ENCODE measurements around the gene LIG3. TPM values are rescaled to one million over a fixed set of nuclear protein-coding genes. Genes with fewer than 3 reads are reported as not detected.
"Not testable (repeated sequence)": the region's sequence is repeated elsewhere in the genome, so short reads cannot be mapped to it uniquely, and the experiment has no call there.

The LIG3 gene
- total RNA-seq: 20.5 TPM
- long read RNA-seq, full-length matches to known transcripts: 8 of 15 reads
- long read RNA-seq, partial matches to known transcripts: 4 of 15 reads
- long read RNA-seq, other reads (novel, unspliced or antisense): 3 of 15 reads

- peak; percentile 92 for ATAC-seq
- peak; percentile 96 for DNase-seq (ENCODE audit: missing footprints)
- intact Hi-C loops (cut with DNase I): loop anchor here (1.0 to 5.0 kb wide), 2 partner anchors 19 to 107 kb away; partner anchors contain the start of genes CCT6B and ZNF830
Observed at GRCh38 chr17:34980353-34980680, at the start of gene LIG3. LIG3 (plus strand) TSS chr17:34980512; CDS start chr17:34983006, 2,494 bp downstream.

- ATAC-seq; intact Hi-C loops (cut with DNase I); DNase-seq (ENCODE audit: missing footprints): not testable (repeated sequence)
Observed at GRCh38 chr17:34950780-34951179, 29.5 kb upstream of the LIG3 start.

DNA sequence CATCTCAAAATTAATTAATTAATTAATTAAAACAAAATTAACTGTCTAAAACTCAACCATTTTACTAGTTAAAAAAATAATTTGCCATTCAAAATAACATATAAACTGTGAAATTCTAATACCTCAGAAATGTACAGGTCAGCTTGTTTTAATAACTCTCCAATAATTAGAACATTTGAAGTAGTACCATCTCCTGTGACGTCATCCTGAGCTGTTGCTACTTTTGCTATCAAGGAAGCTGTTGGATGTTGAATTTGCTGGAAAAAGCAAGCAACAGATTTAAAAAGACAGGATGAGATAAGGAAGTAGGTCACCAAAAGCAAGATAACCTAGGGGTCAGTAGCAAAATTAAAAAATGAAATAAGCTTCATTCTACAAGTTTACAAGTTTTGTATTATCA is 21.9 kb upstream of the LIG3 start:
- ATAC-seq (no peak), DNase-seq (ENCODE audit: missing footprints) (no peak)
- intact Hi-C loops (cut with DNase I): no loop called here

- intact Hi-C loops (cut with DNase I): loop anchor here (1.0 kb wide), 2 partner anchors 19 to 128 kb away; partner anchors contain the start of gene LIG3
- ATAC-seq (peak; percentile 95), DNase-seq (ENCODE audit: missing footprints) (peak; percentile 93)
Observed at GRCh38 chr17:34961093-34961911, 19.0 kb upstream of the LIG3 start, which contains the start of the genes CCT6B and ZNF830. CCT6B (minus strand) TSS chr17:34961460; CDS start chr17:34961393, 67 bp downstream. ZNF830 (plus strand) TSS chr17:34961540; CDS start chr17:34961567, 27 bp downstream.

- ATAC-seq (no peak), DNase-seq (ENCODE audit: missing footprints) (no peak)
- intact Hi-C loops (cut with DNase I): loop anchor here (10.0 kb wide), 1 partner anchor 611 kb away; the partner anchor contains the start of gene AP2B1
Observed at GRCh38 chr17:34974179-34974578, 6.1 kb upstream of the LIG3 start.

- intact Hi-C loops (cut with DNase I): loop anchor here (10.0 kb wide), 1 partner anchor 610 kb away; the partner anchor contains the start of gene AP2B1
- ATAC-seq: no peak
Observed at GRCh38 chr17:34974794-34975785, 5.2 kb upstream of the LIG3 start.

GRCh38 chr17:34979153-34979552 is 1.2 kb upstream of the LIG3 start:
- ATAC-seq: no peak
- no peak for DNase-seq (ENCODE audit: missing footprints)
- intact Hi-C loops (cut with DNase I): loop anchor here (10.0 kb wide), 1 partner anchor 606 kb away; the partner anchor contains the start of gene AP2B1

More at GRCh38 chr17:34974794-34975785, 5.2 kb upstream of the LIG3 start:
- DNase-seq (ENCODE audit: missing footprints): no peak

- no peak for ATAC-seq
- no peak for DNase-seq (ENCODE audit: missing footprints)
- intact Hi-C loops (cut with DNase I): loop anchor here (1.0 to 10.0 kb wide), 3 partner anchors 18 to 605 kb away; partner anchors contain the start of genes AP2B1, CCT6B and ZNF830
Observed at GRCh38 chr17:34979650-34980352, 511 bp upstream of the LIG3 start.

- intact Hi-C loops (cut with DNase I): loop anchor here (1.0 to 5.0 kb wide), 2 partner anchors 20 to 106 kb away; partner anchors contain the start of genes CCT6B and ZNF830
- DNase-seq (ENCODE audit: missing footprints) (peak; percentile 89), ATAC-seq (peak; percentile 95)
Observed at GRCh38 chr17:34980681-34981537, 597 bp downstream of the LIG3 start.

DNA sequence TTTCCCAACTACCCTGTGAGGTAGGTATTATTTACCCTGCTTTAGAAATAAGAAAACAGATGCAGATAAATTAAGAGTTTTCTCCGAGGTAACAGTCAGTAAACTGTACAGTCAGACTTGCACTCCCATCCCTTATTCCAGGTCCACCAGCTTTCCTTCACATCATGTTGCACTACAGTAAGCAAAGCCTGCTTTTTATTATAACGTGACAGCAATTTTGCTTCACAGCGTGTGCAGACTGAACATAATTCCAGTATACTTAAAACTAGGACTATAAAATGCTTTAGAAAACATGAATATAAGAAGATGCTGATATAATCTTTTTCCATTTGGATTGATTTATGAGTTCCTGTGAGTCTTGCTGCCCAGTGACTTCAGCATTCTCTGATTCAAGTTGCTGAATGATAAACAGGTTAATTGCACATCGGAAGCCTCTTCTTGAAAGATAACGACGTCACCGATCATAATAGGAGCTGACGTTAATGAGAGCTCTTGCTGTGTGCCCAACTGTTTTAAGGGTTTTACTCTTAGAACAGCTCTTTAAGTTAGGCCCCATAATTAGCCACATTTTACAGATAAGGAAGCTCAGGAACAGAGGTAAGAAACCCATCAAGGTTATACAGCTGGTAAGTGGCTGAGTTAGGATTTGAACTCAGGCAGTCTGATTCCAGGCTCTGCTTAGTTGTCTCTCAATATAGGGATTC is 1.4 kb downstream of the LIG3 start:
- DNase-seq (ENCODE audit: missing footprints) (no peak), ATAC-seq (no peak)
- intact Hi-C loops (cut with DNase I): loop anchor here (5.0 kb wide), 1 partner anchor 106 kb away; no protein-coding TSS in a partner anchor

DNA sequence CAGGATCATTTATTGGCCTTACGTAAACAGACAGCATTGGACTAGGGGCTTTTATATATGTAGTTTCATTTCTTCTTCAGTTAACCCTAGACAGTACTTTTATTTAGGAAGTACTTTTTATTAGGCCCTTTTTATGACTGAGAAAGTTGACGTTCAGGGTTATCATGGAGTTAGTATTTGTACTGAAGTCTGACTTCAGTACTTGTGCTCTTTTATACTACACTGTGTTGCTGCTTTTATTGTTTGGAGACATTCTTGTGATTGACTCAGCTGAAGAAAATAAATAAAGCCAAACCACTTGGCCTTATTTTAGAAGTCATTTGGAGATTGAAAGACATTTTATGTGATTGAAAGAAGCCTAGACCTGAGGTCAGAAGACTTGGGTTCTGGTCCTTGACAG is 6.9 kb downstream of the LIG3 start:
- DNase-seq (ENCODE audit: missing footprints) (no peak), ATAC-seq (no peak)
- intact Hi-C loops (cut with DNase I): no loop called here

DNA sequence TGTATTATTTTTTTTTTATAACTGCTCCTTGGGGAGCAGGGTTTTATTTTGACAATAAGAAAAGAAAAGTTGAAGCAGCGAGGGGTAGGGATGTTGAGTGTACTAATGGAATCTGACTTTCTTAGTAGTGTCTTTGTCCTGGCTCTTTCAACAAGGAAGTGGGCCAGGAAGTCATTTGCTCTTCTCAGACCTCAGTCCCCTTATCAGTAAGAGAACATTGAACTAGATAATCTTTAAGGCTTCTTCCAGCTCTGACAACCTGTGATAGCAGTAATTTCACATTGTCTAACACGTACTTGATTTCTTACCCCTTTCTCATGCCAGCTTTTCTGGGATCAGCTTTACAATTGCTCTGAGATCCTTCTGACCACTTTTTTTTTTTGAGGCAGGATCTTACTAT is 8.3 kb downstream of the LIG3 start:
- intact Hi-C loops (cut with DNase I): no loop called here
- DNase-seq (ENCODE audit: missing footprints): no peak
- no peak for ATAC-seq

GRCh38 chr17:34989473-34989872 is 9.2 kb downstream of the LIG3 start:
- ATAC-seq (no peak), DNase-seq (ENCODE audit: missing footprints) (no peak)
- intact Hi-C loops (cut with DNase I): no loop called here

DNA sequence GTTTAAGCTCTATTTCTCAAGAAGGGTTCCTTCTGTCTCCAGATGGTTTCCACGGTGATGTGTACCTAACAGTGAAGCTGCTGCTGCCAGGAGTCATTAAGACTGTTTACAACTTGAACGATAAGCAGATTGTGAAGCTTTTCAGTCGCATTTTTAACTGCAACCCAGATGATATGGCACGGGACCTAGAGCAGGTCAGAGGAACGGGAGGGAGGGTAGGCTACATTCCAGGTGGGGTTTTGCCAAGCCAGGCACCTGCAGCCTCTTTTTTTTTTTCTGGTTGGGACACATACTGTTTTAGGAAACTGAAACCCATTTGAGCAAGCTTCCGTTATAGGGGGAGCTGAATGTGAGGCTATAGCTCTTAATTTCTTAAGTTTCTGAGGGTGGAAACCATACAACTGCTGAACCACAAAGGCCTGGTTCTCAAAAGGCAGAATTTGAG is 10.6 kb downstream of the LIG3 start:
- DNase-seq (ENCODE audit: missing footprints) (no peak), ATAC-seq (peak; percentile 57)
- intact Hi-C loops (cut with DNase I): no loop called here

GRCh38 chr17:34991606-34992005 is 11.3 kb downstream of the LIG3 start:
- no peak for ATAC-seq
- no peak for DNase-seq (ENCODE audit: missing footprints)
- intact Hi-C loops (cut with DNase I): no loop called here

- intact Hi-C loops (cut with DNase I): no loop called here
- DNase-seq (ENCODE audit: missing footprints): no peak
- no peak for ATAC-seq
Observed at GRCh38 chr17:34993031-34993430, 12.7 kb downstream of the LIG3 start.
